ENCODE data around the gene EIF4G1.

The EIF4G1 gene

DNA sequence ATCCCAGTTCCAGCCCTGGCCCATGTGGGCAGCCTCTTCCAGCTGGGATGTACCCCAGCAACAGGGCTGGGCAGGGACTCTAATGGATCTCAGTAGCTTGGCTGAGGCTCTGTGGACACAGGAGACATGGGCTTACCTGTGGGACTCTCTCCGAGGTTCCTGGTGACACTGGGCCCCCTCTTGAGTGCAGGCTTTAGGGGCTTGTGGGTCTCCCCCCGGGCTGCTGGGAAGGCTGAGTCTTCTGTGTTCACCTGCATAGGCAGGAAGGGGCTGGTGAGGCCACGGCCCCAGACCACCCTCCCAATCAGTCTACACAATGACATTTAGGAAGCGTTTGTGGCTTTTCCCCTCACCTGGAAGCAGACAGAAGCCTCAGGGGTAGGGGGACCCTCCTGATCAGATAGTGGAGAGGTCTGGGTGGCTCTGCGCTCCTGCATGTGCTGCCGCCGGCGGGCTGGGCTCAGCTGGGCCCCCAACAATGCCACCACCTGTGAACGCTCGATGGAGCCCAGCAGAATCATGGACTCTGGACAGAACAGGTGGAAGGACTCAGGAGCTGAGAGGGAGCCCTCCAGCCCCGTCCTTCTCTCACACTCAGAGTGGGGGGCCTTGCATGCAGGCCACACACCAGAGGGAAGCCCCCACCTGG is 38.6 kb downstream of the EIF4G1 start:
- DNase-seq = no peak

GRCh38 chr3:184353546-184353941 is 39.1 kb downstream of the EIF4G1 start:
- no peak for DNase-seq

GRCh38 chr3:184354121-184354728 is 39.8 kb downstream of the EIF4G1 start:
- no peak for DNase-seq

DNA sequence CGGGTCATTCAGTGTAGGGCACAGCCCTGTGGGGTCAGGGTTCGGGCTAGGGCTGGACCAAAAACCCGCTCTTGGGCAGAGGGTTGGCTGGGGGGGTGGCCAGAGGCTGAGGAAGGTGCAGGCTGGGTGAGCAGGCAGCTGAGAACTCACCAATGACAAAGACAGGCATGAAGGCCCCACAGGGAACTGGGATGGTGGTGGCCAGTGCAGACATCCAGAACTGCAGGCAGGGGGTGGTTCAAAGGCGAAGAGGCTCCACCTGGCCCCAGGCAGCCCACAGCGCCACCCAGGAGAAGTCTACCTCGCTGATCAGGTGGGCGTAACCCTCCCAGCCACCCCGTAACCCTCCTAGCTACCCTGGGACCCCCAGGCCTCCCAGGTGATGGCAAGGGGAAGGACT is 40.3 kb downstream of the EIF4G1 start:
- no peak for DNase-seq

GRCh38 chr3:184355261-184356040 is 41.0 kb downstream of the EIF4G1 start:
- DNase-seq = no peak

DNA sequence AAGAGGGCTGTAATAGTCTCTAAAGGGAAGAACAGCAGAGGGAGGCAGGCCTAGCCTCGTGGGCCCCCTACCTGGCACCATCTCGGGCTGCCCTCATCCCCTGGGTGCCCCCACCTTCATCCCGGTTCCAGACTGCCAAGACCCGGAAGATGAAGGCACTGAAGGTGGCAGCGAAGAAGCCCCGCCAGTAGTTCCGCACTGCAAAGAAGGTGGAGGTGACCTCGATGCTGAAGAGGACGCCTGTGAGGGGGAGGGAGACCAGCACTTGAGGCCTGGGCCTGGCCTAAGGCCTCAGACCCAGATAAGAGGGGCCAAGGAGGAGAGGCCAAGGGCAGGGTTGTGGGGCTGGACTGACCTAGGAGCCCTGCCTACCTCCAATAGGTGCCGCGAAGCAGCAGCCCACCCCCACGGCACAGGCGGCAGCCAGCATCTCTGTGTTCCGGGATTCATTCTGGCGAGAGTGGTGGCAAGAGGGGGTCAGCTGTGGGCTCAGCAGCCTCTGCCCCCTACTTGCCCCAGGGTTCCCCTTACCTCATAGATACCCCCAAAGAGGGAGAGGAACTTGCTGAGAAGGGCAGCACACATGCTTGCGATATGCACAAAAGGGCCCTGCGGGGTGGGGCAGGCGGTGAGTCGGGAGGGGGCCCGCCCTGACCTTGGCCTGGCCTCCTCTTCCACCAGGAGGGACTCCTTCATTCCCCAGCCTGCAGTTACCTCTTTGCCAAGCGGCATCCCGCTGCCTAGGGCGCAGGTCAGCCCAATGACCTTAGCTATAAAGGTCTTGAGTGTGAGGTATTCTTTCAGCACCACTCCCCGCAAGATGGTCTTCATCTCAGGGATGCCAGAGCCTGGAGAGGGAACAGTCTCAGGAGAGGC is 43.1 kb downstream of the EIF4G1 start:
- no peak for DNase-seq

DNA sequence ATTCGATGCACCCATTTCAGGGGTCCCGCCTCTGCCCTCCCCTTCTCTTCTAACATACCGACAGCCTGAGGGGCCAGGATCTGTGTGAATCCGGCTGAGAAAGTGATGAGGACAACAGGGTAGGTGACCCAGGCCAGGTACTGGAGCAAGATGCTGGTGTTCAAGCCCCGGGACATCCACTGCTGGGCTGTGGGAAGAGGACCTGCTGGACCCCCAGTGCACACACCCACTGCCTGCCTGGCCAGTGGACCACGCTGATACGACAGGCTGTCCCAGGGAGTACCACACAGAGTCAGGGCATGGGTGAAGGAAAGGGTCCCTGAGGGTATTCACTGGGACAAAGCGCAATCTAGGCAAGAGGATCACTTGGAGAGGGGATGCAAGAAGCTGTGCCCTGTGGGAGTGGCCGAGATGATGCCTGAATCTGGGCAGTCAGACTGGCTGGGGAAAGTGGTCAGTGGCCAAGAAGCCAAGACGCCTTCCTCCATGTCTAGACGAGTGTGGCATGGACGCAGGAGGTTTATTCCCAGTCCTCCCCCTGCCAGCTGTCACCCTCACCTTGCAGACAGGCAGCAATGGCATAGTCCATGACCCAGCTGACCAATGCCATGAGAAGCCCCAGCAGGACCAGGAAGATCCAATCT is 43.8 kb downstream of the EIF4G1 start:
- DNase-seq = no peak

GRCh38 chr3:184358921-184359350 is 44.5 kb downstream of the EIF4G1 start:
- no peak for DNase-seq

DNA sequence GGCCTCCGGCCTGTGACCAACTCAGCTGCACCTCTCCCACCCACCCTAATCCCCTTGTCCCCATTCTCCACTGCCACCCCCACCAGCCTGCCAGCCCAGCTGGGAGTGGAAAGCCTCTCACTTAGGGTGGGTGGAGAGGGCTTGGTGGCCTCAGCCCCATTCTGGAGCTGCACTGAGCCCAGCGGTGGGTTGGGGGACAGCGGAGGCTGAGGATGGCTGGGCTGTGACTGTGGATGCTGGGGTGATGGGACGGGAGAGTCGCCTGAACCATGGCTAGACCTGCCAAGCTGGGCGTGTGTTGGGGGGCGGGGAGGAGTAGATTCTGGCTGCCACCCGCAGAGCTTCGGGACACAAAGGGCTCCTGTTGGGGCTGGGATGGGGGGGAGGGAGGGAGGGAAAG is 45.2 kb downstream of the EIF4G1 start:
- DNase-seq = no peak

DNA sequence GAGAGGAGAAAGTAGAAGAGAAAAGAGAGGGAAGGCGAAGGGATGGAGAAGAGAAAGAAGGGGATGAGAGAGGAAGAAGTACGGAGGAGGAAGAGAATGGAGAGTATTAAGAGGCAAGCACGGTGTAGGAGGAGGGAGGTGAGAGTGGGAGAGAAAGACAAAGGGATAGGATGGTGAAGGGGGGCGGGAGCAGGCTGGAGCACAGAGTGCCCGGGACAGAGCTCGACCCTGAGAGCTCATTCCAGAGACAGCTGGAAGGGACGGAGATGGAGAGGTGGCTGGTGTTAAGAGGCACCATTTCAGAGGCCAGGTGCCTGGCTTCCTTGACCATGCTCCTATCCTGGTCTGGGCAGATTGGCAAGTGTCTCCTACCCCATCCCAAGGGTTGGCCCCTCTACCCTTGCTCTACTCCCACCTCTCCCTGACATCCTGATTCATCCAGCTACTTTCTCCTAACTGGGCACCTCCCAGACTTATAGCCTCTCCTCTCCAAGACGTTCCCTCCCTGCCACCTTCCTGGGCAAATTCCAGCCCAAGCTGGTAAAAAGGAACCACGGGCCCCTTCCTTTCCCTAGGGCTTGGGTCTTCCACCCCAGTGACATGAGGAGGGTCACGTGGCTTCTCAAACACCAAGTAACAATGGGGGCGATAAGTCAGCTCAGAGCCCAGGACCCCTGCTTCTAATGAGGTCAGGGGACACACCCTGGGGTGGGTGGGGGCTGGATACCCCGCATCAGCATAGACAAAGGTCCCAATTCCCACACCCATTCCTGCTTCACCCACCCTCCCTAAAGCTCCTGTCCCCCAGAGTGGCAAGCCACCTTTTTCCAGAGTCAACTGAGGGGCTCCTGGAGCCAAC is 45.9 kb downstream of the EIF4G1 start:
- DNase-seq = no peak

DNA sequence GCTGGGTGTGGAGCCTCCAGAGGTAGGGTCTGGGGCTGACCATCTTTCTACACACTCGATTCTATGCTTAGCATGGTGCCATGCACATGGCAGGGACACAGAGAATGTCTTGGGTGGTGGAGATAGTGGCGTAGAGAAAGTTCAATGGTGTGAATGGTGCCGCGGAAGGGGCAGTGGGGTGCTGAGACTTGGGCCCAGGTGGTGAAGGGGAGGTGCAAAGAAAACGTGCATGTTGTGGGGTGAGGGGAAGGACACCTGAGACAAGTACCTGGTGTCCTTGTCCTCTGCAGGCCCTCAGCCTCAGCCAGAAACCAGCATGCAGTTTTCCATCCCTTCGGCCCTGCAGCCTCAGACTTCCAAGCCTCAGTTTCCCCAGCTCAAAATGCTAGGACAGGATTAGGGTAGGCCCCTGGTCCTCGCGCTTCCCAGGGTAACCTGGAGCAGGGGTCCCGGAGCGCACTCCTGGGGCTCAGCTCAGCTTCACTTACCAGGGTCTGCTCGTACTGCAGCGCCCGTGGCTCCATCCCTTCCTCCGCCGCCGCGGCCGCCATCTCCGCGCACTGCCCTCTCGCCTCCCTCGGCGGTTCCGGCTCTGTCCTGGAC is 46.6 kb downstream of the EIF4G1 start:
- DNase-seq = no peak

GRCh38 chr3:184361532-184361931 is 47.1 kb downstream of the EIF4G1 start, which contains the start of the genes CLCN2 and POLR2H:
TSS of gene CLCN2 (minus strand) at chr3:184361605. CDS start at chr3:184361479, 126 bp downstream.
TSS of gene POLR2H (plus strand) at chr3:184361710. CDS start at chr3:184363493, 1,783 bp downstream.
- DNase-seq = no peak

DNA sequence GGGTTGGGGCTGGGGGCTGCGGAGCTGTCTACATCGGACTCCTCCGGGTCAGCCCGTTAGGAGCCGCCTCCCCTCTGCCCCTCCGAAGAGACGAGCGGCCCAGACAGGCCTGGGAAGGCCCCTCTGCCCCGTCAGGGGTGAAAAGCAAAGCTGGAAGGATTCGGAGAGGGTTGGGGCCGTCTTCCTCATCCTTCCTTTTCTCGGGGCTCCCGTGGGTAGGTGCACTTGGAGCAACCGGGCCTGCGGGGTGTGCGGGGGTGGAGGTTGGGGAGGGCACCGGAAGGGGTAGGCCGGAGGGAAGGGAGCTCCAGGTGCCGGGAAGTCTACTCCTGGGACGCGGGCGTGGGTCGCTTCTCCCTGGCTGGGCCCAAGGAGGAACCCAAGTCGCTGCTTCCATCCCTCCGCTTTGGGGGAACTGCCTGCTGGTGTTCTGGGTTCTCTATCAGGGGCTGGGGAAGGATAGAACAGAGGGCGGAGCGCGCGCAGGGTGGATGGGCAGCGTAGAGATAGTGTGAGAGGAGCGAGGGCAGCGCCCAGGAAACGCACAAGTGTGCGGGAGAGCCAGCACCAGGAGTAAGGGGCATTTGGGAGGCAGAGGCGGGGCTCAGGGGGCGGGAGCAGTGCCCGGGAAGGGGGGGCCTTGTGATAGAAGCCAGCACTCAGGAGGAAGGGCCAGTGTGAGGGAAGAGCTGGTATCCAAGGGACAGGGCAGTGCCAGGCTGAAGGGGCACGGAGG is 47.7 kb downstream of the EIF4G1 start:
- DNase-seq = no peak

GRCh38 chr3:184362668-184363546 is 48.5 kb downstream of the EIF4G1 start:
- DNase-seq = peak; percentile 95

GRCh38 chr3:184366619-184367289 is 52.3 kb downstream of the EIF4G1 start:
- DNase-seq = no peak

DNA sequence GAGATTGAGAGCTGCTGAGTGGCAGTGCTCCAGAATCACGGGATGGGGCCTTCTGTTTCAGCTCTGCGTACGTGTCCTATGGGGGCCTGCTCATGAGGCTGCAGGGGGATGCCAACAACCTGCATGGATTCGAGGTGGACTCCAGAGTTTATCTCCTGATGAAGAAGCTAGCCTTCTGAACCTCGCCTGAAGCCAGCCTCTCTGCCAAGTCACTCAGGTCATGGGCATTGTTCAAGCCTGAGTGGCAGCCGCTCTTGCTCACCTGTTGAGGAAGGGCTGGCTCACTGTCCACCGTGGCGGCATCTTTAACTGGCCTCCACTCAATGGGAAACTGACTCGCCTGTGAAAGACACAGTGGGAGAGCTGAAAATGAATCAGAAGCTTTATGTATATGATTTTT is 53.7 kb downstream of the EIF4G1 start:
- no peak for DNase-seq

- no peak for DNase-seq
These were observed 54.3 kb downstream of the EIF4G1 start for GRCh38 chr3:184368586-184369183.

DNA sequence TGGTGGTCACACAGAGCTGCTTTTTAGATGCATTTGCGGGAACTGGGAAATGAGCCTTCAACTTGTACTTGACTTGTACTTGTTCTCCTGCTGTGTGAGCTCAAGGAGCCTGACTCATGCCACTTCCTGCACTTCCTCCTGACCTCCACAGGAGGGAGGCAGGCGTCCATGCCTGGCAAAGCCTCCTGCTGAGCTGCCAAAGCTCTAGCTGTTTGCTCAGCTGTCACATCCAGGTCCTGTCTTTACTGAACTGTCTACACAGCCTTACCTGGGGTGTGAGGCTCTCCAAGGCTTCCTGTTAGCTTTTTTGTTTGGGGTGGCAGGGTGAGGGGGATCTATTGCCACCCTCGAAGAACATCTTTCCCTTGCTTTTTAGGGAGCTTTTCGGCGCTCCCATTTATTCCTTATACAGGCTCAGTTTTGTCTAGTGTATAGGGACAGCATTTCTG is 57.2 kb downstream of the EIF4G1 start:
- DNase-seq = peak; percentile 82

All from NCI-H1417 treated with DMSO at 0.1 percent for 48 hours (cell line).